ENCODE measurements around the gene TTC39C.
"Not testable (repeated sequence)": the region's sequence is repeated elsewhere in the genome, so short reads cannot be mapped to it uniquely, and the experiment has no call there.

TTC39C gene

DNA sequence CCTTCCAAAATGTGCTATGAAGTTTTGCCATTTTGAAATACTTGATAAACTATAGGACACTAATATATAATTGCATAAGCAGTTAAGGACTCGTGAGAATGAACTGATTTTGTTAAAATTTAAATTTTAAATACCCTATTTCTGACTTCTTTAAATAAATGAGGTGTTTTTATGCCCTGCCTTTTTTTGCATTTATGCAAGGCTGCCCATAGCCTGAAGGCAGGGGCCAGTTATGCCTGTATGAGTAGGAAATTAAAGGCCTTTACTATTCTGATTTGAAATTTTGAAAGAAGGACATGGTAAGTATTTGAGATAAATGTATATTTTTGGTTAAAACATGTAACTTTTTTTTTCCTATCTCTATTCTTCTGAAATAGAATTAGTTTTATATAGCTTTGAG is 33.7 kb downstream of the TTC39C start:
- Histone ChIP-seq H3K4me1 (ENCODE audit: control insufficient read depth, insufficient read depth, low read length) (peaks cover 27% of the 10 kb centered on the region), H3K27me3 (replicated peaks; ENCODE audit: control insufficient read depth, insufficient read depth, low read length) (no peaks in the 10 kb centered on the region), H3K4me3 (ENCODE audit: low read length) (no peak overlapping the region), H3K9ac (ENCODE audit: low read length) (no peak overlapping the region), H3K9me3 (ENCODE audit: control insufficient read depth, low read length) (peaks cover 3% of the 10 kb centered on the region), H3K36me3 (ENCODE audit: control insufficient read depth, insufficient read depth, low read length, severe bottlenecking) (peaks cover 3% of the 10 kb centered on the region)
- no peak for DNase-seq (ENCODE audit: low read depth)

- no peak for DNase-seq (ENCODE audit: low read depth)
- H3K36me3 ChIP-seq (ENCODE audit: control insufficient read depth, insufficient read depth, low read length, severe bottlenecking), result peaks cover 3% of the 10 kb centered on the region
- H3K9me3 ChIP-seq (ENCODE audit: control insufficient read depth, low read length), result peaks cover 3% of the 10 kb centered on the region
- H3K27me3 ChIP-seq (replicated peaks; ENCODE audit: control insufficient read depth, insufficient read depth, low read length), result no peaks in the 10 kb centered on the region
- H3K4me3 ChIP-seq (ENCODE audit: low read length), result no peak overlapping the region
- H3K4me1 ChIP-seq (ENCODE audit: control insufficient read depth, insufficient read depth, low read length), result peaks cover 31% of the 10 kb centered on the region
- H3K9ac ChIP-seq (ENCODE audit: low read length), result no peak overlapping the region
Observed at GRCh38 chr18:24049142-24049541, 34.6 kb downstream of the TTC39C start.

DNA sequence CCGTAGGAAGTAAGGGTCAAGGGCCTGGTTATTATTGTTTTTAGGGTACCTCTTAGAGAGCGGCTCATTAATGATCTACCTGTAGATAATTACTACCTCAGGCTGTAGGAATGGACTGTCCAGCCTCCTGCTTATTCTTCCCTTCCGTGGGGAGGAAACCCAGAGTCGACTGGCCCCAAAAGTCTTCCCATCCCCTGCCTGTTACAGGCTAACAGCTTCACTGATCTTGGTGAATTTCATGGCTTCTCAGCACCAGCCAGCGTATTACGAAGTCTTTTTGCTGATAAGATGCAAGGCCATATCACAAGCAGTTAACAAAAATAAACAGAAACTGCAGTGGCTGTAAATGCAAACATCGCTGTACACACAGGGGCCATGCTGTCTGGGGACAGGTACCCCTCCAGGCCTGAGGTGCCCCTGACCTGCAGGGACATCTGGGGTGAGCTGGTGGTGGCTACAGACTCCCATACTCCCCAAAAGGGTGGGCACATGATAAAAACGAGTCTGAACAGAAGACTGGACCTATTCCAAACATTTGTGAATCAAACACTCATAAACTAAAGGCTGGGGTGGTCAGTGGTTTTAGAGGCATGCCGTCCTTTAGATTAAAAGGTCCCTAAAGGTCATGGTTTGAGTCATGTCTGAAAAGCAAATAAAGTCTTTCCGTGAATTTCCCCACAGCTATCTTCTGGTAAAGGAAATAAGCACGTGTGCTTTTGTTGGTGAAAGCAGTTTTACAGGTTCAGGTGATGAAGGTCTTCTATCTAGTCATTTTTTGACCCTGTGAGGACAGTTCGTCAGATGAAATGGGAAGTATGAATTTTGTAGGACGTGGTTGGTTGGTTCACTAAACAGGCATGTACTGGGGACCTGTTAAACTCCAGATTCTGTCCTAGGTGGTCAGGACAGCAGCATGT is 36.7 kb downstream of the TTC39C start:
- H3K36me3 ChIP-seq (ENCODE audit: control insufficient read depth, insufficient read depth, low read length, severe bottlenecking), result peaks cover 3% of the 10 kb centered on the region
- no peak for DNase-seq (ENCODE audit: low read depth)
- H3K9me3 ChIP-seq (ENCODE audit: control insufficient read depth, low read length), result peaks cover 3% of the 10 kb centered on the region
- H3K9ac ChIP-seq (ENCODE audit: low read length), result no peak overlapping the region
- H3K4me3 ChIP-seq (ENCODE audit: low read length), result no peak overlapping the region
- peaks cover 53% of the 10 kb centered on the region for H3K4me1 ChIP-seq (ENCODE audit: control insufficient read depth, insufficient read depth, low read length)
- H3K27me3 ChIP-seq (replicated peaks; ENCODE audit: control insufficient read depth, insufficient read depth, low read length), result no peaks in the 10 kb centered on the region

- Histone ChIP-seq H3K36me3 (ENCODE audit: control insufficient read depth, insufficient read depth, low read length, severe bottlenecking) (peaks cover 3% of the 10 kb centered on the region), H3K4me3 (ENCODE audit: low read length) (no peak overlapping the region), H3K4me1 (ENCODE audit: control insufficient read depth, insufficient read depth, low read length) (peaks cover 60% of the 10 kb centered on the region), H3K9me3 (ENCODE audit: control insufficient read depth, low read length) (peaks cover 3% of the 10 kb centered on the region), H3K9ac (ENCODE audit: low read length) (no peak overlapping the region), H3K27me3 (replicated peaks; ENCODE audit: control insufficient read depth, insufficient read depth, low read length) (no peaks in the 10 kb centered on the region)
- DNase-seq (ENCODE audit: low read depth), result no peak
Observed at GRCh38 chr18:24052053-24052452, 37.5 kb downstream of the TTC39C start.

GRCh38 chr18:24053211-24053610 is 38.7 kb downstream of the TTC39C start:
- Histone ChIP-seq H3K4me3 (ENCODE audit: low read length) (no peak overlapping the region), H3K9ac (ENCODE audit: low read length) (peak overlapping the region; percentile 66), H3K36me3 (ENCODE audit: control insufficient read depth, insufficient read depth, low read length, severe bottlenecking) (no peaks in the 10 kb centered on the region)

DNA sequence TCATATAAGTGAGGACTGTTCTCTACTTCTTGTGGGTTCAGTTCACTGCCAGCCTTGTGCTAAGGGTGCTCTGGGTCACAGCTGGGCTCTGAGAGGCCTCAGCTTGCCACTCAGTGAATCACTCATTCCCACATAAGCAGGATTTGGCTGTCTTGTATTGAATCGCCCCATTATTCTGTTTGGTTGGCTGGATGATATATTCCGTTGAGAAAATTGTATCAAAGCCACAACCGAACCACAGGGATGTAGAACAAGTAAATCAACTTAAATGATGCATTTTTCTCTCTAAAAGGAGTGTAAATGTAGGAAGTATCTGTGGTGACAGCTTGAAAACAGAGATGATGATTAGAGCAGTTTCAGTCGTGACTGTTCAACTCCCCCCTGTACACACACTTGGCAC is 39.6 kb downstream of the TTC39C start:
- peaks cover 65% of the 10 kb centered on the region for H3K4me1 ChIP-seq (ENCODE audit: control insufficient read depth, insufficient read depth, low read length)
- no peaks in the 10 kb centered on the region for H3K9me3 ChIP-seq (ENCODE audit: control insufficient read depth, low read length)
- DNase-seq (ENCODE audit: low read depth), result no peak
- H3K27me3 ChIP-seq (replicated peaks; ENCODE audit: control insufficient read depth, insufficient read depth, low read length), result no peaks in the 10 kb centered on the region
- H3K36me3 ChIP-seq (ENCODE audit: control insufficient read depth, insufficient read depth, low read length, severe bottlenecking), result no peaks in the 10 kb centered on the region
- peak overlapping the region; percentile 62 for H3K4me3 ChIP-seq (ENCODE audit: low read length)
- H3K9ac ChIP-seq (ENCODE audit: low read length), result peak overlapping the region; percentile 66

More at GRCh38 chr18:24053211-24053610, 38.7 kb downstream of the TTC39C start:
- no peak for DNase-seq (ENCODE audit: low read depth)
- Histone ChIP-seq H3K27me3 (replicated peaks; ENCODE audit: control insufficient read depth, insufficient read depth, low read length) (no peaks in the 10 kb centered on the region), H3K9me3 (ENCODE audit: control insufficient read depth, low read length) (no peaks in the 10 kb centered on the region), H3K4me1 (ENCODE audit: control insufficient read depth, insufficient read depth, low read length) (peaks cover 65% of the 10 kb centered on the region)

DNA sequence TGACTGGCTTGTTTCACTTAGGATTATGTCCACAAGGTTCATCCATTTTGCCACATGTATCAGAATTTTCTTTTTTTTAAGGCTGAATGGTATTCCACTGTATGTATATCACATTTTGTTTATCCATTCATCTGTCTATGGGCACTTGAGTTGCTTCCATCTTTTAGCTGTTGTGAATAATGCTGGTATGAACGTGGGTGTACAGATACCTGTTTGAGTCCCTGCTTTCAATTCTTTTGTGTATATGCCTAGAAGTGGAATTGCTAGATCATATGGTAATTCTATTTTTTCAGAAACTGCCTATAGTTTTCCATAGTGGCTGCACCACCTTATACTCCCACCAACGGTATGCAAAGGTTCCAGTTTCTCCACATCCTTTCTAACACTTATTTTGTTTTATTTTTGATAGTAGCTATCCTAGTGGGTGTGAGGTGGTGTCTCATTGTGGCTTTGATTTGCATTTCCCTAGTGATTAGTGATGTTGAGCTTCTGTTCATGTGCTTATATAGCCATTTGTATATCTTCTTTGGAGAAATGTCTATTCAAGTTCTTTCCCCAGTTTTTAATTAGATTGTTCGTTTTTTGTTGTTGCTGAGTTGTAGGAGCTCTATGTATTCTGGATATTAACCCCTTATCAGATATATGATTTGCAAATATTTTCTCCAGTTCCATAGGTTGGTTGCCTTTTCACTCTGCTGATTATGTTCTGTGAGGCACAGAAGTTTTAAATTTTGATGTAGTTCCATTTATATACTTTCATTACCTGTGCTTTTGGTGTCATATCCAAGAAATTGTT is 40.7 kb downstream of the TTC39C start:
- Histone ChIP-seq H3K27me3 (replicated peaks; ENCODE audit: control insufficient read depth, insufficient read depth, low read length) (no peaks in the 10 kb centered on the region), H3K36me3 (ENCODE audit: control insufficient read depth, insufficient read depth, low read length, severe bottlenecking) (no peaks in the 10 kb centered on the region), H3K4me3 (ENCODE audit: low read length) (peak overlapping the region; percentile 66), H3K9ac (ENCODE audit: low read length) (peak overlapping the region; percentile 71), H3K9me3 (ENCODE audit: control insufficient read depth, low read length) (no peaks in the 10 kb centered on the region), H3K4me1 (ENCODE audit: control insufficient read depth, insufficient read depth, low read length) (peaks cover 71% of the 10 kb centered on the region)
- DNase-seq (ENCODE audit: low read depth), result no peak

DNA sequence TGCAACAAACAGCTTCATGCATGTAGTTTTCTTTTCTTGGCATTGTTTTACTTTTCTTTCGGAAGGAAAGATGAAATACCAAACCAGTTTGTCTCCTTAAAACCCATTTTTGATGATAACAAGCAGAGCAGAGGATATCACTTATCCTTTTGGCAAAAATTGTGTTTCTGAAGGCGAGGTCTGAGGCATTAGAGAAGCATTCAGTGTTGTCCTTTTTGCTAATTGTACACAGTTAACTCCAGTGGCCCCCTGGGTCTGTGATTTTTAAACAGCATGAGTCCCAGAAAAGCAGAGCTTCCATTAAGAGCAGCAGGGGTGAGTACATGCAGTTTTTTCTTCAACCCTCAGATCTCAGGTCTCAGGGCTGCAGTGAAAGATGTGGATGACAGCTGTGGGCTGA is 41.3 kb downstream of the TTC39C start:
- Histone ChIP-seq H3K27me3 (replicated peaks; ENCODE audit: control insufficient read depth, insufficient read depth, low read length) (no peaks in the 10 kb centered on the region), H3K4me3 (ENCODE audit: low read length) (peak overlapping the region; percentile 66), H3K4me1 (ENCODE audit: control insufficient read depth, insufficient read depth, low read length) (peaks cover 76% of the 10 kb centered on the region), H3K9ac (ENCODE audit: low read length) (peak overlapping the region; percentile 71), H3K36me3 (ENCODE audit: control insufficient read depth, insufficient read depth, low read length, severe bottlenecking) (no peaks in the 10 kb centered on the region), H3K9me3 (ENCODE audit: control insufficient read depth, low read length) (no peaks in the 10 kb centered on the region)
- DNase-seq (ENCODE audit: low read depth), result peak; percentile 57

DNA sequence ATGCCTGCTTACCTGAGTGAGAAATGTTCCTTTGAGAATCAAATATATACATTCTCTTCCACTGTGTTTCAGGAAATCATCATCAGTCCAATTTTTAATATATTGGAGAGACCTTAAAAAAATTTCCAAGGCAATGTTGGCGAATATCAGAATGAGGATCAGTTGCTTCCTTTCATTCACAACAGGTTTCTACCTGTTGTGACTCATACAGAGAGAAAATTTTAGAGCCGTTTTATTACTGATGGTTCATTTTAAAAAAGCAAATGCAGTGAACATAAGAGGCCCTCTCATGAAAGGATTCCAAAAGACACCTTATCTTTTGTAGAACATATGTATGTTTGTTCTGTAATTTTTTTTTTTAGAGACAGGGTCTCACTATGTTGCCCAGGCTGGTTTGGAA is 42.0 kb downstream of the TTC39C start:
- peak overlapping the region; percentile 66 for H3K4me3 ChIP-seq (ENCODE audit: low read length)
- H3K4me1 ChIP-seq (ENCODE audit: control insufficient read depth, insufficient read depth, low read length), result peaks cover 76% of the 10 kb centered on the region
- H3K36me3 ChIP-seq (ENCODE audit: control insufficient read depth, insufficient read depth, low read length, severe bottlenecking), result no peaks in the 10 kb centered on the region
- no peaks in the 10 kb centered on the region for H3K9me3 ChIP-seq (ENCODE audit: control insufficient read depth, low read length)
- no peaks in the 10 kb centered on the region for H3K27me3 ChIP-seq (replicated peaks; ENCODE audit: control insufficient read depth, insufficient read depth, low read length)
- peak overlapping the region; percentile 71 for H3K9ac ChIP-seq (ENCODE audit: low read length)
- DNase-seq (ENCODE audit: low read depth), result no peak

- no peak for DNase-seq (ENCODE audit: low read depth)
- no peak overlapping the region for H3K9ac ChIP-seq (ENCODE audit: low read length)
Observed at GRCh38 chr18:24057804-24058203, 43.2 kb downstream of the TTC39C start.

DNA sequence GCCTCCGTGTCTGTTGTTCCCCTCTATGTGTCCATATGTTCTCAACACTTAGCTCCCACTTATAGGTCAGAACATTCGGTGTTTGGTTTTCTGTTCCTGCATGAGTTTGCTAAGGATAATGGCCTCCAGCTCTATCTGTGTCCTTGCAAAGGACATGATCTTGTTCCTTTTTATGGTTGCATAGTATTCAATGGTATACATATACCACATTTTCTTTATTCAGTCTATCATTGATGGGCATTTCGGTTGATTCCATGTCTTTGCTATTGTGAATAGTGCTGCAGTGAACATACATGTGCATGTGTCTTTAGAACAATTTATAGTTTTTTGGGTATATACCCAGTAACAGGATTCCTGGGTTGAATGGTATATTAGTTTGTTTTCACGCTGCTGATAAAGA is 44.8 kb downstream of the TTC39C start:
- H3K4me1 ChIP-seq (ENCODE audit: control insufficient read depth, insufficient read depth, low read length), result peaks cover 78% of the 10 kb centered on the region
- H3K36me3 ChIP-seq (ENCODE audit: control insufficient read depth, insufficient read depth, low read length, severe bottlenecking); H3K27me3 ChIP-seq (replicated peaks; ENCODE audit: control insufficient read depth, insufficient read depth, low read length); H3K4me3 ChIP-seq (ENCODE audit: low read length); H3K9ac ChIP-seq (ENCODE audit: low read length); H3K9me3 ChIP-seq (ENCODE audit: control insufficient read depth, low read length); DNase-seq (ENCODE audit: low read depth): not testable (repeated sequence)

More at GRCh38 chr18:24057804-24058203, 43.2 kb downstream of the TTC39C start:
- no peaks in the 10 kb centered on the region for H3K9me3 ChIP-seq (ENCODE audit: control insufficient read depth, low read length)
- H3K4me3 ChIP-seq (ENCODE audit: low read length), result no peak overlapping the region
- no peaks in the 10 kb centered on the region for H3K27me3 ChIP-seq (replicated peaks; ENCODE audit: control insufficient read depth, insufficient read depth, low read length)
- H3K36me3 ChIP-seq (ENCODE audit: control insufficient read depth, insufficient read depth, low read length, severe bottlenecking), result no peaks in the 10 kb centered on the region
- H3K4me1 ChIP-seq (ENCODE audit: control insufficient read depth, insufficient read depth, low read length), result peaks cover 76% of the 10 kb centered on the region

Data from adipocyte (in vitro differentiated cells).